SK-N-SH (cell line): ENCODE results near the gene PKP1. TPM values are rescaled to one million over a fixed set of nuclear protein-coding genes. Genes with fewer than 3 reads are reported as not detected.

ENCODE experiments used
- CTCF ChIA-PET: fragments of 300-600, 350-600 bp; formaldehyde crosslinking; extraction: SDS; loops from one replicate; lab custom pipeline; 2021; lab: Yijun Ruan, JAX
- POLR2A ChIA-PET: fragments of 350-600 bp; sonication (Branson Sonifier 250); formaldehyde crosslinking; extraction: SDS; loops from one replicate; lab custom pipeline; 2020; ENCODE audit warnings: antibody characterized with exemption, inconsistent platforms; lab: Yijun Ruan, JAX
- DNase-seq: peaks from one replicate; pipeline ENCODE4 v3.0.0; 2012
- H2AFZ ChIP-seq: fragments of 200-600 bp; sonication (generic); 2 replicates; pipeline ENCODE4 v1.8.1; 2016; ENCODE audit warnings: antibody characterized with exemption, mild to moderate bottlenecking, low read depth
- H3F3A ChIP-seq: fragments of 200-600 bp; sonication (generic); replicated peaks from 2 replicates; pipeline ENCODE3; 2016; ENCODE audit warnings: antibody characterized with exemption, mild to moderate bottlenecking; ENCODE audit not compliant: insufficient read depth
- H3K27ac ChIP-seq, 2 experiments: fragments of 200-500 bp in 1 of 2; fragments of 200-600 bp in 1 of 2; sonication (Bioruptor generic) in 1 of 2; sonication (generic), shearing (Covaris generic) in 1 of 2; 2 replicates each; pipeline versions ENCODE4 v1.5.1 to v1.6.1; 2014 to 2016; ENCODE audit warnings: low read depth in 2 of 2, inconsistent platforms in 1 of 2, low read length in 1 of 2, mild to moderate bottlenecking in 1 of 2, mixed read lengths in 1 of 2
- H3K27me3 ChIP-seq: fragments of 200-600 bp; sonication (generic), shearing (Covaris generic); 2 replicates; pipeline ENCODE4 v1.6.1; 2016; ENCODE audit warnings: mixed run types; ENCODE audit not compliant: insufficient read depth
- H3K36me3 ChIP-seq, 2 experiments: fragments of 200-500 bp in 1 of 2; fragments of 200-600 bp in 1 of 2; sonication (Bioruptor generic) in 1 of 2; sonication (generic) in 1 of 2; replicated peaks in 1 of 2; 2 replicates each; pipeline versions ENCODE3 to v1.5.1; 2014 to 2016; ENCODE audit warnings: low read length in 1 of 2, mild to moderate bottlenecking in 1 of 2; ENCODE audit not compliant: insufficient read depth in 2 of 2, control insufficient read depth in 1 of 2
- H3K4me1 ChIP-seq, 2 experiments: fragments of 200-500 bp in 1 of 2; fragments of 200-600 bp in 1 of 2; sonication (Bioruptor generic) in 1 of 2; sonication (generic), shearing (Covaris generic) in 1 of 2; 2 replicates each; pipeline versions ENCODE4 v1.5.1 to v1.6.1; 2014 to 2016; ENCODE audit warnings: low read depth in 1 of 2, low read length in 1 of 2, mixed run types in 1 of 2; ENCODE audit not compliant: insufficient read depth in 2 of 2, control insufficient read depth in 1 of 2
- H3K4me2 ChIP-seq: fragments of 200-600 bp; sonication (generic), shearing (Covaris generic); 2 replicates; pipeline ENCODE4 v1.6.1; 2017; ENCODE audit warnings: mixed run types
- H3K4me3 ChIP-seq, 2 experiments: fragments of 200-500 bp in 1 of 2; fragments of 200-600 bp in 1 of 2; sonication (Bioruptor generic) in 1 of 2; sonication (generic), shearing (Covaris generic) in 1 of 2; 2 replicates each; pipeline versions ENCODE4 v1.5.1 to v1.8.1; 2014 to 2016; ENCODE audit warnings: low read depth in 2 of 2, inconsistent platforms in 1 of 2, low read length in 1 of 2, mild to moderate bottlenecking in 1 of 2, mixed read lengths in 1 of 2, moderate library complexity in 1 of 2
- H3K79me2 ChIP-seq: fragments of 200-600 bp; sonication (generic); 2 replicates; pipeline ENCODE4 v1.8.1; 2017; ENCODE audit warnings: mild to moderate bottlenecking; ENCODE audit not compliant: insufficient read depth
- H3K9ac ChIP-seq: fragments of 200-600 bp; sonication (generic); 2 replicates; pipeline ENCODE4 v1.6.1; 2017; ENCODE audit warnings: mixed run types
- H3K9me2 ChIP-seq: fragments of 200-600 bp; sonication (generic); 2 replicates; pipeline ENCODE4 v1.6.1; 2017; ENCODE audit warnings: mixed run types
- H3K9me3 ChIP-seq: fragments of 200-600 bp; sonication (generic); 2 replicates; pipeline ENCODE4 v1.6.1; 2017; ENCODE audit warnings: mixed run types, mild to moderate bottlenecking, moderate library complexity
- H4K20me1 ChIP-seq: fragments of 200-600 bp; sonication (generic); 2 replicates; pipeline ENCODE4 v1.6.1; 2017; ENCODE audit warnings: mild to moderate bottlenecking, mixed run types; ENCODE audit not compliant: insufficient read depth
- CHD2 ChIP-seq: fragments of 150-350 bp; IDR thresholded peaks from 2 replicates; pipeline ENCODE4 v1.6.1; 2018; ENCODE audit warnings: low read length; ENCODE audit not compliant: partially characterized antibody
- EZH2phosphoT487 ChIP-seq: fragments of 200-600 bp; sonication (generic); IDR thresholded peaks from 2 replicates; pipeline ENCODE4 v1.6.1; 2017; ENCODE audit warnings: low read depth, mixed run types, mild to moderate bottlenecking, antibody characterized with exemption, moderate library complexity, borderline replicate concordance
- FOSL2 ChIP-seq: IDR thresholded peaks from 2 replicates; pipeline ENCODE4 v1.4.0; 2012; ENCODE audit warnings: low read depth, mild to moderate bottlenecking, moderate library complexity, borderline replicate concordance
- JUND ChIP-seq: IDR thresholded peaks from 2 replicates; pipeline ENCODE4 v1.4.0; 2012
- MXI1 ChIP-seq: IDR thresholded peaks from 2 replicates; pipeline ENCODE4 v1.6.1; 2012; ENCODE audit warnings: mild to moderate bottlenecking, low read depth, low read length, improper control_type of control experiment
- NFIC ChIP-seq: IDR thresholded peaks from 2 replicates; pipeline ENCODE4 v1.4.0; 2012; ENCODE audit warnings: borderline replicate concordance
- POLR2AphosphoS5 ChIP-seq: IDR thresholded peaks from 2 replicates; pipeline ENCODE4 v1.6.1; 2012; ENCODE audit warnings: low read depth, low read length
- RFX5 ChIP-seq: IDR thresholded peaks from 2 replicates; pipeline ENCODE4 v1.6.1; 2012; ENCODE audit warnings: mild to moderate bottlenecking, improper control_type of control experiment, low read length
- RXRA ChIP-seq: IDR thresholded peaks from 2 replicates; pipeline ENCODE4 v1.4.0; 2012; ENCODE audit warnings: low read depth, mild to moderate bottlenecking, borderline replicate concordance
- SMC3 ChIP-seq: IDR thresholded peaks from 2 replicates; pipeline ENCODE4 v1.6.1; 2012; ENCODE audit warnings: low read depth, low read length, improper control_type of control experiment
- TCF12 ChIP-seq: IDR thresholded peaks from 2 replicates; pipeline ENCODE4 v1.4.0; 2012
- TEAD4 ChIP-seq: IDR thresholded peaks from 2 replicates; pipeline ENCODE4 v1.4.0; 2012; ENCODE audit warnings: mild to moderate bottlenecking, borderline replicate concordance; ENCODE audit not compliant: insufficient read depth
- YY1 ChIP-seq: IDR thresholded peaks from 2 replicates; pipeline ENCODE4 v1.4.0; 2012; ENCODE audit warnings: low read depth, mild to moderate bottlenecking
- WGBS: methylation state at CpG from one replicate; pipeline ENCODE4 v1.1.6; 2017; ENCODE audit warnings: low lambda C conversion rate; 5-methylcytosine and 5-hydroxymethylcytosine counted together
- polyA plus RNA-seq, 3 experiments: library from polyadenylated mRNA; depleted of rRNA; stranded (reverse); fragments of >200 nt; gene quantifications; 2 replicates each; pipeline ENCODE4 v1.2.3, GENCODE V29; 2012
- TF ChIP-seq, protein P1 (sequence below): IDR thresholded peaks from 2 replicates; pipeline ENCODE4 v1.6.1; 2012; ENCODE audit warnings: mild to moderate bottlenecking, low read depth, low read length, moderate library complexity
- TF ChIP-seq, protein P2 (sequence below): fragments of 150-350 bp; IDR thresholded peaks from 2 replicates; pipeline ENCODE4 v1.6.1; 2016; ENCODE audit warnings: mild to moderate bottlenecking, low read depth, low read length
- TF ChIP-seq, protein P3 (sequence below): IDR thresholded peaks from 2 replicates; pipeline ENCODE4 v1.4.0; 2012; ENCODE audit warnings: low read depth
- TF ChIP-seq, protein P4 (sequence below): IDR thresholded peaks from 2 replicates; pipeline ENCODE4 v1.4.0; 2012; ENCODE audit warnings: low read depth, borderline replicate concordance

Gene PKP1
- polyA plus RNA-seq, 1 of the 3 experiments (the other 2 are of a cell fraction) = not detected

DNA sequence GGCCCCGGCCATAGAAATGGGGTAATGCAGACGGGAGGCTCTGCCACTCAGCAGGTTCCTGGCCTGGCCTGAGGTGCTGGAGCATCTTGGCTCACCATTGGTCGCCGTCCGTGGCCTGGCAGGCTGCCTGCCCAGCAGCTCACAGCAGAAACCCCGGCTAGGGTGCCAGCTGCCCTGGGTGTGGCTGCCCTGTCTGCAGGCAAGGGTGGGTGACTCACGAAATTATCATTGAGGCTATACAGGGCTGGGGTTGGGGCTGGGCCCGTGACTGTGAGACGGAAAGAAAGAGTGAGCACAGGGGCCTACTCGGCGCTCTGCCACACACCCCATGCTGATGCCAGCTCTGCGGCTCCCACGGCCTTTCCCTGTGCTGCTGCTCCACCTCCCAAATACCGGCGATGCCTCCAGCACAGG lies 8.0 kb upstream of the PKP1 start:
- H3K27ac ChIP-seq = peak overlapping the region in 1 of 2 experiments; percentile 43; a peak in 2 of 4 replicates
- H3K36me3 ChIP-seq = no peaks in the 10 kb centered on the region
- H3K9me3 ChIP-seq = no peaks in the 10 kb centered on the region
- H3K4me1 ChIP-seq = peaks cover 13 to 15% of the 10 kb centered on the region in 2 experiments; a peak in 3 of 4 replicates
- TF ChIP-seq, protein P1, sequence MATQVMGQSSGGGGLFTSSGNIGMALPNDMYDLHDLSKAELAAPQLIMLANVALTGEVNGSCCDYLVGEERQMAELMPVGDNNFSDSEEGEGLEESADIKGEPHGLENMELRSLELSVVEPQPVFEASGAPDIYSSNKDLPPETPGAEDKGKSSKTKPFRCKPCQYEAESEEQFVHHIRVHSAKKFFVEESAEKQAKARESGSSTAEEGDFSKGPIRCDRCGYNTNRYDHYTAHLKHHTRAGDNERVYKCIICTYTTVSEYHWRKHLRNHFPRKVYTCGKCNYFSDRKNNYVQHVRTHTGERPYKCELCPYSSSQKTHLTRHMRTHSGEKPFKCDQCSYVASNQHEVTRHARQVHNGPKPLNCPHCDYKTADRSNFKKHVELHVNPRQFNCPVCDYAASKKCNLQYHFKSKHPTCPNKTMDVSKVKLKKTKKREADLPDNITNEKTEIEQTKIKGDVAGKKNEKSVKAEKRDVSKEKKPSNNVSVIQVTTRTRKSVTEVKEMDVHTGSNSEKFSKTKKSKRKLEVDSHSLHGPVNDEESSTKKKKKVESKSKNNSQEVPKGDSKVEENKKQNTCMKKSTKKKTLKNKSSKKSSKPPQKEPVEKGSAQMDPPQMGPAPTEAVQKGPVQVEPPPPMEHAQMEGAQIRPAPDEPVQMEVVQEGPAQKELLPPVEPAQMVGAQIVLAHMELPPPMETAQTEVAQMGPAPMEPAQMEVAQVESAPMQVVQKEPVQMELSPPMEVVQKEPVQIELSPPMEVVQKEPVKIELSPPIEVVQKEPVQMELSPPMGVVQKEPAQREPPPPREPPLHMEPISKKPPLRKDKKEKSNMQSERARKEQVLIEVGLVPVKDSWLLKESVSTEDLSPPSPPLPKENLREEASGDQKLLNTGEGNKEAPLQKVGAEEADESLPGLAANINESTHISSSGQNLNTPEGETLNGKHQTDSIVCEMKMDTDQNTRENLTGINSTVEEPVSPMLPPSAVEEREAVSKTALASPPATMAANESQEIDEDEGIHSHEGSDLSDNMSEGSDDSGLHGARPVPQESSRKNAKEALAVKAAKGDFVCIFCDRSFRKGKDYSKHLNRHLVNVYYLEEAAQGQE = no peak
- TF ChIP-seq SMC3 = no peak
- TF ChIP-seq TCF12 = peak; percentile 49; the same call in 1 of the 2 replicates
- no peak for TF ChIP-seq YY1
- TF ChIP-seq MXI1 = no peak
- TF ChIP-seq, protein P2, sequence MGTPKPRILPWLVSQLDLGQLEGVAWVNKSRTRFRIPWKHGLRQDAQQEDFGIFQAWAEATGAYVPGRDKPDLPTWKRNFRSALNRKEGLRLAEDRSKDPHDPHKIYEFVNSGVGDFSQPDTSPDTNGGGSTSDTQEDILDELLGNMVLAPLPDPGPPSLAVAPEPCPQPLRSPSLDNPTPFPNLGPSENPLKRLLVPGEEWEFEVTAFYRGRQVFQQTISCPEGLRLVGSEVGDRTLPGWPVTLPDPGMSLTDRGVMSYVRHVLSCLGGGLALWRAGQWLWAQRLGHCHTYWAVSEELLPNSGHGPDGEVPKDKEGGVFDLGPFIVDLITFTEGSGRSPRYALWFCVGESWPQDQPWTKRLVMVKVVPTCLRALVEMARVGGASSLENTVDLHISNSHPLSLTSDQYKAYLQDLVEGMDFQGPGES = no peak
- TF ChIP-seq NFIC = peak; percentile 33; the same call in 1 of the 2 replicates
- TF ChIP-seq FOSL2 = peak; percentile 23; the same call in 1 of the 2 replicates
- no peak for TF ChIP-seq CHD2
- TF ChIP-seq, protein P3, sequence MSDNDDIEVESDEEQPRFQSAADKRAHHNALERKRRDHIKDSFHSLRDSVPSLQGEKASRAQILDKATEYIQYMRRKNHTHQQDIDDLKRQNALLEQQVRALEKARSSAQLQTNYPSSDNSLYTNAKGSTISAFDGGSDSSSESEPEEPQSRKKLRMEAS = no peak
- TF ChIP-seq RXRA = no peak
- no peak for TF ChIP-seq JUND
- TF ChIP-seq POLR2AphosphoS5 = no peak
- TF ChIP-seq, protein P4, sequence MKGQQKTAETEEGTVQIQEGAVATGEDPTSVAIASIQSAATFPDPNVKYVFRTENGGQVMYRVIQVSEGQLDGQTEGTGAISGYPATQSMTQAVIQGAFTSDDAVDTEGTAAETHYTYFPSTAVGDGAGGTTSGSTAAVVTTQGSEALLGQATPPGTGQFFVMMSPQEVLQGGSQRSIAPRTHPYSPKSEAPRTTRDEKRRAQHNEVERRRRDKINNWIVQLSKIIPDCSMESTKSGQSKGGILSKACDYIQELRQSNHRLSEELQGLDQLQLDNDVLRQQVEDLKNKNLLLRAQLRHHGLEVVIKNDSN = no peak
- no peak for TF ChIP-seq RFX5
- TF ChIP-seq EZH2phosphoT487 = no peak
- no peak for TF ChIP-seq TEAD4
- H3K4me2 ChIP-seq = no peak overlapping the region
- H3K4me3 ChIP-seq = no peak overlapping the region
- H4K20me1 ChIP-seq = no peaks in the 10 kb centered on the region
- no peaks in the 10 kb centered on the region for H3K27me3 ChIP-seq
- DNase-seq = no peak
- POLR2A ChIA-PET = no interaction called here
- no peak overlapping the region for H2AFZ ChIP-seq
- H3K9me2 ChIP-seq = no peaks in the 10 kb centered on the region
- no peak overlapping the region for H3K9ac ChIP-seq
- no peaks in the 10 kb centered on the region for H3F3A ChIP-seq
- CTCF ChIA-PET = interaction anchor here (1.3 to 2.1 kb wide), 2 partner anchors 21 to 34 kb away, joined by 3 to 8 read pairs; no protein-coding TSS in a partner anchor
- WGBS = 55% methylated on average over 7 of the region's 15 CpGs
- H3K79me2 ChIP-seq = no peaks in the 10 kb centered on the region
